Right forelimb (tissue), 1 donor: ENCODE results near the gene KCNH3.

Source experiments
- DNase-seq: peaks from one replicate; pipeline ENCODE4 v3.0.0-alpha.2; 2018

KCNH3 gene

GRCh38 chr12:49563951-49564685 is 25.3 kb downstream of the KCNH3 start:
- DNase-seq = no peak

GRCh38 chr12:49564686-49565405 is 26.0 kb downstream of the KCNH3 start:
- DNase-seq = no peak

GRCh38 chr12:49565406-49566265 is 26.8 kb downstream of the KCNH3 start:
- no peak for DNase-seq

- no peak for DNase-seq
These were observed 27.5 kb downstream of the KCNH3 start for GRCh38 chr12:49566361-49566760.

- no peak for DNase-seq
These were observed 28.4 kb downstream of the KCNH3 start for GRCh38 chr12:49567302-49567610.

GRCh38 chr12:49567611-49568441 is 29.0 kb downstream of the KCNH3 start, which contains the start of gene MCRS1:
MCRS1 (minus strand) TSS chr12:49568142; CDS start chr12:49566731, 1,411 bp downstream.
- DNase-seq = peak; percentile 92

- no peak for DNase-seq
These were observed 29.8 kb downstream of the KCNH3 start for GRCh38 chr12:49568442-49569162.

- DNase-seq = no peak
These were observed 38.9 kb downstream of the KCNH3 start for GRCh38 chr12:49577589-49578315.

GRCh38 chr12:49578471-49579112 is 39.8 kb downstream of the KCNH3 start:
- DNase-seq = no peak

GRCh38 chr12:49580572-49581535 is 42.0 kb downstream of the KCNH3 start:
- peak; percentile 83 for DNase-seq

- no peak for DNase-seq
These were observed 43.4 kb downstream of the KCNH3 start for GRCh38 chr12:49582201-49582600.

- no peak for DNase-seq
These were observed 44.0 kb downstream of the KCNH3 start for GRCh38 chr12:49582850-49583249.

- DNase-seq = no peak
These were observed 44.7 kb downstream of the KCNH3 start for GRCh38 chr12:49583366-49584094.

GRCh38 chr12:49584591-49584990 is 45.8 kb downstream of the KCNH3 start:
- no peak for DNase-seq

- no peak for DNase-seq
These were observed 46.9 kb downstream of the KCNH3 start for GRCh38 chr12:49585477-49586459.

- DNase-seq = no peak
These were observed 48.5 kb downstream of the KCNH3 start for GRCh38 chr12:49587174-49587908.

GRCh38 chr12:49588281-49588680 is 49.5 kb downstream of the KCNH3 start:
- DNase-seq = no peak
